Mesenchymal stem cell (in vitro differentiated cells and primary cell): ENCODE data around the gene C16orf74.

Source experiments
- DNase-seq: peaks from one replicate; pipeline ENCODE4 v3.0.0-alpha.2; 2013
- H2AFZ ChIP-seq: one replicate; pipeline ENCODE4 v1.6.1; 2013; ENCODE audit warnings: low read depth, mild to moderate bottlenecking, control low read depth, inconsistent platforms, low read length, moderate library complexity
- H2AK5ac ChIP-seq: 2 replicates; pipeline ENCODE4 v1.6.1; 2013; ENCODE audit warnings: low read length, moderate library complexity, mild to moderate bottlenecking, inconsistent platforms; ENCODE audit not compliant: severe bottlenecking
- H2BK120ac ChIP-seq: one replicate; pipeline ENCODE4 v1.6.1; 2013; ENCODE audit warnings: low read depth, mild to moderate bottlenecking, inconsistent platforms, low read length, moderate library complexity
- H2BK12ac ChIP-seq, 2 experiments: one replicate each; pipeline ENCODE4 v1.6.1; 2013; ENCODE audit warnings: inconsistent platforms in 2 of 2, low read length in 2 of 2, mild to moderate bottlenecking in 2 of 2, moderate library complexity in 2 of 2, control low read depth in 1 of 2
- H2BK15ac ChIP-seq: one replicate; pipeline ENCODE4 v1.6.1; 2013; ENCODE audit warnings: mild to moderate bottlenecking, low read depth, inconsistent platforms; ENCODE audit not compliant: poor library complexity, severe bottlenecking
- H2BK5ac ChIP-seq: 2 replicates; pipeline ENCODE4 v1.6.1; 2013; ENCODE audit warnings: low read depth, mild to moderate bottlenecking, low read length, control low read depth, inconsistent platforms; ENCODE audit not compliant: poor library complexity, severe bottlenecking
- H3K14ac ChIP-seq, 2 experiments: one replicate each; pipeline ENCODE4 v1.6.1; 2013; ENCODE audit warnings: inconsistent platforms in 2 of 2, low read length in 2 of 2, control low read depth in 1 of 2, mild to moderate bottlenecking in 1 of 2, moderate library complexity in 1 of 2
- H3K18ac ChIP-seq, 2 experiments: one replicate each; pipeline ENCODE4 v1.6.1; 2013; ENCODE audit warnings: inconsistent platforms in 2 of 2, low read length in 2 of 2, control low read depth in 1 of 2, low read depth in 1 of 2, mild to moderate bottlenecking in 1 of 2
- H3K23ac ChIP-seq, 2 experiments: one replicate each; pipeline ENCODE4 v1.6.1; 2013; ENCODE audit warnings: inconsistent platforms in 2 of 2, low read length in 2 of 2, mild to moderate bottlenecking in 2 of 2, moderate library complexity in 2 of 2, control low read depth in 1 of 2
- H3K27ac ChIP-seq: 2 replicates; pipeline ENCODE4 v1.5.1; 2013; ENCODE audit warnings: mild to moderate bottlenecking, moderate library complexity, low read length, control low read depth, inconsistent platforms; ENCODE audit not compliant: poor library complexity, severe bottlenecking
- H3K27me3 ChIP-seq, 2 experiments: 2 replicates each; pipeline versions ENCODE4 v1.6.1 to v1.7.0; 2013; ENCODE audit warnings: low read length in 2 of 2, mild to moderate bottlenecking in 2 of 2, moderate library complexity in 2 of 2, control low read depth in 1 of 2, inconsistent platforms in 1 of 2; ENCODE audit not compliant: control insufficient read depth in 1 of 2, insufficient read depth in 1 of 2
- H3K36me3 ChIP-seq, 2 experiments: 2 replicates each; pipeline versions ENCODE4 v1.6.1 to v1.7.0; 2013; ENCODE audit warnings: low read length in 2 of 2, control low read depth in 1 of 2, inconsistent platforms in 1 of 2, low read depth in 1 of 2, mild to moderate bottlenecking in 1 of 2; ENCODE audit not compliant: insufficient read depth in 2 of 2, control insufficient read depth in 1 of 2
- H3K4ac ChIP-seq, 2 experiments: one replicate each; pipeline ENCODE4 v1.6.1; 2013; ENCODE audit warnings: inconsistent platforms in 2 of 2, low read length in 2 of 2, mild to moderate bottlenecking in 2 of 2, moderate library complexity in 2 of 2, control low read depth in 1 of 2, low read depth in 1 of 2
- H3K4me1 ChIP-seq: 2 replicates; pipeline ENCODE4 v1.6.1; 2013; ENCODE audit warnings: low read depth, low read length, control low read depth; ENCODE audit not compliant: control insufficient read depth, insufficient read depth
- H3K4me2 ChIP-seq: 2 replicates; pipeline ENCODE4 v1.6.1; 2013; ENCODE audit warnings: low read length, mild to moderate bottlenecking, inconsistent platforms; ENCODE audit not compliant: poor library complexity, severe bottlenecking
- H3K4me3 ChIP-seq, 2 experiments: 2 replicates each; pipeline versions ENCODE4 v1.5.1 to v1.7.0; 2013; ENCODE audit warnings: low read length in 2 of 2, mild to moderate bottlenecking in 2 of 2, control low read depth in 1 of 2, low read depth in 1 of 2; ENCODE audit not compliant: insufficient read depth in 1 of 2
- H3K79me1 ChIP-seq: replicated peaks from 2 replicates; pipeline ENCODE4 v1.6.1; 2013; ENCODE audit warnings: mild to moderate bottlenecking, control low read depth, low read length, inconsistent platforms; ENCODE audit not compliant: poor library complexity, severe bottlenecking
- H3K9ac ChIP-seq: 2 replicates; pipeline ENCODE4 v1.7.0; 2013; ENCODE audit warnings: mild to moderate bottlenecking, low read length, moderate library complexity
- H3K9me3 ChIP-seq: 2 replicates; pipeline ENCODE4 v1.7.0; 2013; ENCODE audit warnings: mild to moderate bottlenecking, low read length; ENCODE audit not compliant: control insufficient read depth
- H4K8ac ChIP-seq: one replicate; pipeline ENCODE4 v1.6.1; 2013; ENCODE audit warnings: inconsistent platforms, mild to moderate bottlenecking, low read length, moderate library complexity
- H4K91ac ChIP-seq: one replicate; pipeline ENCODE4 v1.6.1; 2013; ENCODE audit warnings: mild to moderate bottlenecking, low read length, inconsistent platforms
- WGBS: methylation state at CpG from one replicate; pipeline ENCODE4 v1.1.7; 2013; ENCODE audit warnings: mixed read lengths; 5-methylcytosine and 5-hydroxymethylcytosine counted together

C16orf74 gene

DNA sequence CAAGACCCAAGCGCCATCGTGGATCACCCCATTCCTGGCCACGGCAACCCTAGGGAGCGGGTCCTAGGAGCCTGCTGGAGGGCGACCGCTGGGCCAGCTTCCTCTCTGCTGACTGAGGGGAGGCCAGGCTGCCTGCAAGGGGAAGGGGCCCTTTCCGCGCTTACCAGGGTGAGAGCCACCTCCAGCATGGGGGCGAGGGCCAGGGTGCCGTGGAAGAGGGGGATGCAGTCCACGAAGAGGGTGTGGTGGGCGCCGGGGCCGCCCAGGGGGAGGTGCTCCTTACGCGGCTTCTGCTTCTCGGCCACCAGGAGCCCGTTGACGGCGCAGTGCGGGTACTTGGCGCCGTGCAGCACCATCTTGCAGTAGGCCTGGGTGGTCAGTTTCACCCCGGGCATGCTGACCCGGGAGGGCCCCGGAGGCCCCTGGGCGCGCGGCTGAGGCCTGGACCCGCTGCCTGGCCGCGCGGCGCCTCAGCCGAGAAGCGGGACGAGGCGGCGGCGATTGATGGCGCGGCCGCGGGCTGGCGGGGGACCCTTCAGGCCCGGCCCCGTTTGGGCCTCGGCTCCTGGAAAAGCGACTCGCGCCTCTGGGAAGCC is 48.1 kb upstream of the C16orf74 start:
- Histone ChIP-seq H3K18ac (peak overlapping the region; percentile 93 to 96), H2BK120ac (peak overlapping the region; percentile 74), H4K91ac (peak overlapping the region; percentile 84), H2AFZ (peak overlapping the region; percentile 60), H2BK15ac (peak overlapping the region; percentile 54), H2AK5ac (no peak overlapping the region), H3K4me2 (peak overlapping the region; percentile 89), H3K14ac (peak overlapping the region in 1 of 2 experiments; percentile 94), H3K4ac (peak overlapping the region; percentile 81 to 88), H3K36me3 (peaks cover 38 to 60% of the 10 kb centered on the region in 2 experiments), H3K4me1 (peaks cover 13% of the 10 kb centered on the region), H3K79me1 (peaks cover 17% of the 10 kb centered on the region), H3K27ac (peak overlapping the region; percentile 45), H3K4me3 (peak overlapping the region; percentile 94 to 98), H3K23ac (peak overlapping the region in 1 of 2 experiments; percentile 95), H2BK5ac (peak overlapping the region; percentile 46), H4K8ac (peak overlapping the region; percentile 85), H3K27me3 (no peaks in the 10 kb centered on the region), H3K9me3 (no peaks in the 10 kb centered on the region), H3K9ac (peak overlapping the region; percentile 98), H2BK12ac (peak overlapping the region in 1 of 2 experiments; percentile 79)
- under 1% methylated on average over 35 of the region's 51 CpGs for WGBS
- DNase-seq = peak; percentile 63

DNA sequence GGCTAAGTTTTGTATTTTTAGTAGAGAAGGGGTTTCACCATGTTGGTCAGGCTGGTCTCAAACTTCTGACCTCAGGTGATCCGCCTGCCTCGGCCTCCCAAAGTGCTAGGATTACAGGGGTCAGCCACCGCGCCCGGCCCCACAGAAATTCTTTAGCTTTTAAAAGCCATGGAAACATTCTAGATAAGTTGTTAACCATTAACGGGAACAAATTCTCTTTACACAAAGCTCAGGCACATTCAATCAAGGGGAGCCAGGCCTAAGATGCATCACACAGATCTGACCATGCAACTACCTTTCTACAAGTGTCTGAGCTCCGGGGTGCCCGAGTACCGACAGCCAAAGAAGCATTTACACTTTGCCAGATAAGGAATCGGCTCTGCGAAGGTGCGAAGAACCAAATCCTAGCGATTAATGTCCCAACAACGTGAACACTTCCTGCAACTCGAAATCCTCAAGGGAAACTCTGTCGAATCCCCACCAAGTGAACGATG is 47.4 kb upstream of the C16orf74 start:
- no peak overlapping the region for H2BK5ac ChIP-seq
- DNase-seq = no peak
- peak overlapping the region in 1 of 2 experiments; percentile 60 for H3K23ac ChIP-seq
- H2BK120ac ChIP-seq = no peak overlapping the region
- no peak overlapping the region for H3K14ac ChIP-seq
- H2AFZ ChIP-seq = no peak overlapping the region
- H3K79me1 ChIP-seq = peaks cover 14% of the 10 kb centered on the region
- peak overlapping the region; percentile 89 for H3K4me2 ChIP-seq
- H4K91ac ChIP-seq = no peak overlapping the region
- no peak overlapping the region for H4K8ac ChIP-seq
- H3K27me3 ChIP-seq = no peaks in the 10 kb centered on the region
- peaks cover 35 to 60% of the 10 kb centered on the region in 2 experiments for H3K36me3 ChIP-seq
- no peak overlapping the region for H2AK5ac ChIP-seq
- peak overlapping the region; percentile 98 for H3K9ac ChIP-seq
- no peak overlapping the region for H3K18ac ChIP-seq
- H3K9me3 ChIP-seq = no peaks in the 10 kb centered on the region
- no peak overlapping the region for H3K4ac ChIP-seq
- H3K4me1 ChIP-seq = peaks cover 13% of the 10 kb centered on the region
- peak overlapping the region; percentile 45 for H3K27ac ChIP-seq
- WGBS = 20% methylated on average over 17 of the region's 17 CpGs
- H3K4me3 ChIP-seq = peak overlapping the region; percentile 94 to 98
- H2BK12ac ChIP-seq = no peak overlapping the region
- H2BK15ac ChIP-seq = no peak overlapping the region

DNA sequence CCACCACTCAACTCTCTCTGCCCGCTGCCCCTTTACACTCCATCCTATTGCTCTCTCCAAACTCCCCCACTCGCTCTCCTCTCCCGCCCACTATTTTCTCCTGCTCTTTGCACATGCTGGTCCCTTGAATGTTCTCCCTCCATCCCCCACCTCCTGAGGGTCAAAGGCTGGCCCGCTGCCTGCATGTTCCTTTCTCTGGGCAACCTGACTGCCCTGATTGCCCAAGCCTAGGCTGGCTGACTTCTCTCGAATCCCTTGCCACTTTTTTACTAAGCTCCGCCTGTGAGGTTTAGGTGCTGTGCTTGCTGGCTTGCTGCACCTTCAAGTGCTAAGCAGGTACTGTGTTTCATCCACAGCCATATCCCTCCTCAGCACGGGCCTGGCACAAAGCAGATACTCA is 45.7 kb upstream of the C16orf74 start:
- no peak for DNase-seq
- Histone ChIP-seq H3K4me3 (no peak overlapping the region), H2AK5ac (no peak overlapping the region), H3K79me1 (peaks cover 19% of the 10 kb centered on the region), H2BK120ac (no peak overlapping the region), H3K27ac (no peak overlapping the region), H2BK15ac (no peak overlapping the region), H2BK5ac (no peak overlapping the region), H3K9me3 (no peaks in the 10 kb centered on the region), H3K4me1 (peaks cover 13% of the 10 kb centered on the region), H3K36me3 (peaks cover 37 to 60% of the 10 kb centered on the region in 2 experiments), H3K27me3 (no peaks in the 10 kb centered on the region), H3K18ac (no peak overlapping the region), H3K4me2 (no peak overlapping the region), H3K23ac (no peak overlapping the region), H2BK12ac (no peak overlapping the region), H3K9ac (no peak overlapping the region), H3K14ac (no peak overlapping the region), H2AFZ (no peak overlapping the region), H4K8ac (no peak overlapping the region), H4K91ac (no peak overlapping the region), H3K4ac (no peak overlapping the region)
- WGBS = over 99% methylated on average over 7 of the region's 7 CpGs

DNA sequence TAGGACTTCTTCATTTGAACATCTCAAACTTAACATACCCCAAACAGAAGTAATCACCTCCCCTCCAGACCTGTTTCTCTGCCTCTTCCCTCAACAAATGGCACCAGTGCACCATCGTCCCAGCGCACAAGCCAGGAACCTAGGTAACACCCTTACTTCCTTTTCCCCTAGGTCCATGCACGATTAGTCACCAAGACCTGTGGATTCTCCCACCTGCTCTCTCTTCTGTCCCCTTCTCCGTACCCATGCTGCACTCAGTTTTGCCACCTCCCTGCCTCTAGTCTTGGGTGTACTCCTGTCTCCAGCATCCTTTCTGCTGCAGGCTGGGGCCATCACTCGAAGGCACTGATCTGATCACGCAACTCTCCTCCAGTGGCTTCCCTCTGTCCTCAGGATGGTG is 45.3 kb upstream of the C16orf74 start:
- no peak overlapping the region for H2AK5ac ChIP-seq
- no peak overlapping the region for H3K18ac ChIP-seq
- H3K4me3 ChIP-seq = no peak overlapping the region
- H3K27me3 ChIP-seq = no peaks in the 10 kb centered on the region
- no peak overlapping the region for H2BK5ac ChIP-seq
- H3K4me2 ChIP-seq = no peak overlapping the region
- H3K14ac ChIP-seq = no peak overlapping the region
- H3K9me3 ChIP-seq = no peaks in the 10 kb centered on the region
- no peak for DNase-seq
- no peak overlapping the region for H4K8ac ChIP-seq
- H3K4ac ChIP-seq = no peak overlapping the region
- peaks cover 37 to 58% of the 10 kb centered on the region in 2 experiments for H3K36me3 ChIP-seq
- no peak overlapping the region for H2AFZ ChIP-seq
- H3K27ac ChIP-seq = no peak overlapping the region
- WGBS = 97% methylated on average over 6 of the region's 6 CpGs
- H3K4me1 ChIP-seq = peaks cover 13% of the 10 kb centered on the region
- H2BK120ac ChIP-seq = no peak overlapping the region
- no peak overlapping the region for H3K23ac ChIP-seq
- H3K9ac ChIP-seq = no peak overlapping the region
- no peak overlapping the region for H2BK12ac ChIP-seq
- no peak overlapping the region for H4K91ac ChIP-seq
- H2BK15ac ChIP-seq = no peak overlapping the region
- H3K79me1 ChIP-seq = peaks cover 23% of the 10 kb centered on the region
